Measurements from ENCODE around the gene CLEC18B. TPM values are rescaled to one million over a fixed set of nuclear protein-coding genes. Genes with fewer than 3 reads are reported as not detected.
"Not testable (repeated sequence)": the region's sequence is repeated elsewhere in the genome, so short reads cannot be mapped to it uniquely, and the experiment has no call there.

Gene CLEC18B
- total RNA-seq, 1 donor from 2014 or later, result 3.5 TPM

GRCh38 chr16:74407362-74407705 lies 13.9 kb downstream of the CLEC18B start:
- intact Hi-C loops (cut with micrococcal nuclease), result not testable (repeated sequence)

DNA sequence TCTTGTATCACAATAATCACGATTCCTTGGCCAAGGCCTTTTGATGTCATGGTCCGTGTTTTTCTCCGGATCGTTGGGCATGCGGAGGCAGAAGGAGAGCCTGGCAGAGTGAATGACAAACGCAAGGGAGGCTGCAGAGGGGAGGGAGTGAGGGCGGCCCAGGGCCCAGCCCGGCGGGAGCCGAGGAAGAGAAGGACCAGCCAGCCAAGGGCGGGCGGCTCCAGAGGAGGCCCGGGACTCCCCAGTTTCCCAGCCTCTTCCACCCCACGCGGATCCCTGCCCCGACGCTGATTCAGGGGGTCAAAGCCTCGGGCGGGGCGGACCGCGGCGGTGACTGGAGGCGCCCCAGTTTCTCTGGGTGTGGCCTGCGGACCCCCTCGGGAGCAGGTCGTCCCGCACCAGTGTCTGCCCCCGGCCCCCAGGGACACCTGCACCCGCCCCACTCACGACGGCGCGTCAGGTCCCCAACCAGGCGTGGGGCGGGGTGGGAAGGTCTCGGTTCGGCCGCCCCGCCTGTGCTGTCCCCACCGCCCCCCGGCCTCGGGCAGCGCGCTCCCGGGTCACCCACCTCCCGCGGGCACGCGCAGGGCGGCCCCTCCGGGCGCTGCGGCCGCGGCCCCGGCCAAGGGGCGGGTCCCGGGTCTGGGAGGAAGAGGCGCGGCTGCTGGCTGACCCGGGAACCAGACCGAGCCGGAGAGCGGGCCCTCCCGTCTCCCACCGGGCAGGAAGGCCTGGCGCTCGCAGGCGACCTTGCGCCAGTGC lies 14.5 kb downstream of the CLEC18B start:
- intact Hi-C loops (cut with micrococcal nuclease), result not testable (repeated sequence)

- intact Hi-C loops (cut with micrococcal nuclease), result not testable (repeated sequence)
These were observed 16.9 kb downstream of the CLEC18B start for GRCh38 chr16:74404148-74404933.

DNA sequence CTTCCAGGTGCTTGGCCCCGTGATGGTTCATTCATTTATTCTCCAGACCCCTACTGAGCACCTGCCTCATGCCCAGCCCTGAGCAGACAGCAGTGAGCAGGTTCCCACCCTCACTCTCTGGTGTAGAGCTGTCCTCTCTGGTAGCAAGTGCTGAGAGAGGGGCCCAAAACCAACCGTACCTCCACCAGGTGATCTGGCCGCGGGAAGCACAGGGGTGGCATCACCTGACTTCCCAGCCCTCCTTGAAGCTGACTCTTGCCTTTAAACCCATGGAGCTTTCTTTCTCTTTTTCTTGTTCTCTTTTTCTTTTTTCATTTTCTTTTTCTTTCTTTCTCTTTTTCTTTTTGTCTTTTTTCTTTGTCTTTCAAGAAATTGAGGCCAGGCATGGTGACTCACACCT lies 21.0 kb downstream of the CLEC18B start:
- intact Hi-C loops (cut with micrococcal nuclease), result not testable (repeated sequence)

GRCh38 chr16:74398212-74398895 lies 22.9 kb downstream of the CLEC18B start:
- intact Hi-C loops (cut with micrococcal nuclease), result not testable (repeated sequence)

DNA sequence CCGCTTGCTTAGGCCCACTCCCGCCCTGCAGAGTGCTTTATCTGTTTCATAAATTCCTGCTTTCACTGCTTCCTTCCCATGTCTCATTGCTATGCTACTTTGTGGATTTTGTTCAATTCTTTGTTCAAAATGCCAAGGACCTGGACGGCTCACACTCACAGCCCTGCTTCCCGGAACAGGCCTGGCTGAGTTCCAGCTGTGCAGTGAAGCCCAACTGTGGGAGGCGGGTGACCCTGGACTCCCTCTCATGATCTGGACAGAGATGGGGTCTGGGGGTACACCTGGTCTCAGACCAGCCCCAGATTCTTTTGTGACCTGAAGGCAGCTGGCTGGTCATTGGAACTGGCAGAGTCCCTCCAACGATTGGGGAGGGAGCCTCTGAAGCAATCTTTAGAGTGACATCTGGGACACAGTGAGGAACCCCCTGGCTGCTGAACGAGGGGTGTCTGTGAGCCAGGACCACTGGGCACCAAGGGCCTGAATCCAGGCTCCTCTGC lies 24.7 kb downstream of the CLEC18B start:
- intact Hi-C loops (cut with micrococcal nuclease), result not testable (repeated sequence)

DNA sequence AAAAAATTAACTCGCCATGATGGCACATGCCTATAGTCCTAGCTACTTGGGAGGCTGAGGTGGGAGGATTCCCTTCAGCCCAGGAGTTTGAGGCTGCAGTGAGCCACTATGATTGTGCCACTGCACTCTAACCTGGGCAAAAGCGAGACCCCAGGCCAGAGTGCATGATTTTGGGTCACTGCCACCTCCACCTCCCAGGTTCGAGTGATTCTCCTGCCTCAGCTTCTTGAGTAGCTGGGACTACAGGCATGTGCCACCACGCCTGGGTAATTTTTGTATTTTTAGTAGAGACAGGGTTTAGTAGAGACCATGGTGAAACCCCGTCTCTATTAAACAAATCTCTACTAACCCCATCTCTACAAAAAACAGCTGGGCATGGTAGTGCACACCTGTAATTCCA lies 26.7 kb downstream of the CLEC18B start:
- intact Hi-C loops (cut with micrococcal nuclease), result not testable (repeated sequence)

- intact Hi-C loops (cut with micrococcal nuclease), result not testable (repeated sequence)
These were observed 27.1 kb downstream of the CLEC18B start for GRCh38 chr16:74394131-74394530.

- intact Hi-C loops (cut with micrococcal nuclease), result not testable (repeated sequence)
These were observed 29.7 kb downstream of the CLEC18B start for GRCh38 chr16:74391454-74392050.

DNA sequence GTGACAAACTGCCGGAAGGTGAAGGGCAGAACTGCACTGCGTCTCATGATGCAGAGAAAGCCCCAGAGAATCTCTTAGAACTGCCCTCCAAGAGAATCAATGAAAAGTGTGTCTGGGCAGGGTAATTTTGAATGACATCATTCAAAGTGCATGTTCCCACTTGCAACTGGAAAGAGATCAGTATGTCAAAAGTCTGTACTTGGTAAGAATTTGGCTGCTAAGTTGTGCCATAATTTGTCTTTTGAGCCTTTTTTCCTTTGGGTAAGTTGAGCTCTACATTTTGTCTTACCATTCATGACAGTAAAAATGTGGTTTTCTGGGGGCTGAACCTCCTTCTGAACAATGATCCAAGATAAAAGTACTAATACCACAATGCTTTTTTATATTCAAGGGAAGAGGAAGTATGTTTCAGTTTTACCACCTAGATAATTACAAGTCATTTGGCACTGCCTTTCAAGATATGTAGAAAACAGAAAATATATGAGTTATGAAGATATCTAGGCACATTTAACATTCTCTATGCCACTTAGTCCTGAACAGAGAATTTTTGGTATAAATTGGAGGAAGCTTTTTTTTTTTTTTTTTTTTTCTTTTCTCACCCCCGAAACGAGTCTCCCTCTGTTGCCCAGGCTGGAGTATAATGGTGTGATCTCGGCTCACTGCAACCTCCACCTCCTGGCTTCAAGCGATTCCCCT lies 38.8 kb downstream of the CLEC18B start:
- intact Hi-C loops (cut with micrococcal nuclease), result not testable (repeated sequence)

- intact Hi-C loops (cut with micrococcal nuclease), result not testable (repeated sequence)
These were observed 47.5 kb downstream of the CLEC18B start for GRCh38 chr16:74373847-74374184.

- intact Hi-C loops (cut with micrococcal nuclease), result no loop called here
These were observed 48.1 kb downstream of the CLEC18B start for GRCh38 chr16:74372953-74373846.

- intact Hi-C loops (cut with micrococcal nuclease), result no loop called here
These were observed 48.9 kb downstream of the CLEC18B start for GRCh38 chr16:74372369-74372768.

GRCh38 chr16:74370338-74371135 lies 50.7 kb downstream of the CLEC18B start:
- intact Hi-C loops (cut with micrococcal nuclease), result not testable (repeated sequence)

DNA sequence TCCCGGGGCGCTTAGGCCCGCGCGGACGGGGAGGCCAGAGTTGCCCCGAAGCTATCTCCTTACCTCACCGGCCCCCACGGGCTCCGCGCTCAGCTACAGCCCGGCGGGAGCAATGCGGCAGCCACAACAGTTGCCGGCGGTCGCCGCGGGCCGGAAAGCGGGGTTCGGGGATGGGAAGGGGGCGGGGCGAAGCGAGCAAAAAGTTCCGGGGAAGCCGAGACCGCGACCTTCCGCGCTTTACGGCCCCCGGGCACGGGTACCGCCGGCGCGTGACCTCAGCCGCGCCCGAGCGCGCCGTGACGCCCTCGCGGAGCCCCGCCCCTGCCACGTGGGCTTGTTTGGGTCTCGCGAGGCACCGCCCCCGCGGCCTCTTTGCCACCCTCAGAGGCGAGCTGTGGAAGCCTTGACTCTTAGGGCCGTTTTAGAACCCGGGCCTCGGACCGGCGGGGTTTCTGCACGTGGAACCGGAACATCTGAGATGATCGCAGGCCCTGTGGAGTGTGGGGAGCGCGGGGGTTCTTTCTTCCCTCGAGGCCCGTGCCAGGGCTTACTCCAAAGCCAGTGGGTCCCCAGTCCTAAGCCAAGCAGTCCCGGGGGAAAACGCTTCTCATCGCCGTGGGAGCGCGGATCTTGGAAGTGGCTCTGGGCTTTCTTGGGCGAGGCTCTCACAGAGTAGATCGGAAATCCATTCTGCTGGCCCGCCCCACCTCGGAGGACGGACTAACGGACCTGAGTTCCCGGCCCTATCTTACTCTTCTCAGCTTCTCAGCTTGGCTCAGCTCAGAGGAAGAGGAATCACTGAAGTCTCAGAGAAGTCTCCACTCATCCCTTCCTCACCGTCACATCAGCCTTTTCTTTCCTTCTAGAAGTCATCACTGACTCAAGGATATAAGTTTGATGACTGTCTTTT lies 53.0 kb downstream of the CLEC18B start:
- intact Hi-C loops (cut with micrococcal nuclease), result loop anchor here (1.0 to 5.0 kb wide), 6 partner anchors 63 to 1701 kb away; partner anchors contain the start of genes GLG1, MLKL, PSMD7 and RFWD3

- intact Hi-C loops (cut with micrococcal nuclease), result loop anchor here (1.0 to 5.0 kb wide), 6 partner anchors 63 to 1700 kb away; partner anchors contain the start of genes GLG1, MLKL, PSMD7 and RFWD3
These were observed 53.7 kb downstream of the CLEC18B start for GRCh38 chr16:74367469-74368001.
